SK-N-SH treated with all-trans-retinoic acid at 6 μM for 48 hours (cell line): ENCODE data around the gene RUVBL2.
A peak's percentile ranks its signal among the peaks of the same experiment; 100 is the strongest.
"Not testable (repeated sequence)": the region's sequence is repeated elsewhere in the genome, so short reads cannot be mapped to it uniquely, and the experiment has no call there.

Experiments used
- ATAC-seq: fragments of 200-7000 bp; cut with Tn5 transposase; 3 replicates; pipeline ENCODE4 v1.9.1; 2020; ENCODE audit warnings: mild to moderate bottlenecking, moderate library complexity
- ARNTL ChIP-seq: fragments of 450-650 bp; formaldehyde crosslinking; IDR thresholded peaks from 2 replicates; pipeline ENCODE4 v1.5.0; 2020; ENCODE audit warnings: low read depth, mild to moderate bottlenecking, moderate library complexity, borderline replicate concordance
- BACH2 ChIP-seq: fragments of 250-450 bp; sonication (Bioruptor Pico); IDR thresholded peaks from 2 replicates; pipeline ENCODE4 v1.9.0; 2021; ENCODE audit warnings: mild to moderate bottlenecking, borderline replicate concordance
- CREB5 ChIP-seq: fragments of 250-450 bp; sonication (Bioruptor Pico); IDR thresholded peaks from 2 replicates; pipeline ENCODE4 v1.5.1; 2020; ENCODE audit warnings: low read depth, mild to moderate bottlenecking, moderate library complexity
- CSDC2 ChIP-seq: fragments of 250-450 bp; sonication (Bioruptor Pico); IDR thresholded peaks from 2 replicates; pipeline ENCODE4 v1.5.0; 2020; ENCODE audit warnings: mild to moderate bottlenecking, moderate library complexity
- CSRNP3 ChIP-seq: fragments of 250-450 bp; sonication (Bioruptor Pico); IDR thresholded peaks from 2 replicates; pipeline ENCODE4 v1.5.1; 2021; ENCODE audit warnings: mild to moderate bottlenecking, moderate library complexity
- ESRRG ChIP-seq: fragments of 250-450 bp; sonication (Bioruptor Pico); IDR thresholded peaks from 2 replicates; pipeline ENCODE4 v1.6.1; 2021; ENCODE audit warnings: mild to moderate bottlenecking
- GLIS3 ChIP-seq: fragments of 250-450 bp; sonication (Bioruptor Pico); IDR thresholded peaks from 2 replicates; pipeline ENCODE4 v1.5.0; 2020; ENCODE audit warnings: mild to moderate bottlenecking, moderate library complexity
- ISL1 ChIP-seq: fragments of 250-450 bp; sonication (Bioruptor Pico); IDR thresholded peaks from 2 replicates; pipeline ENCODE4 v2.1.2; 2022; ENCODE audit warnings: mild to moderate bottlenecking, moderate library complexity
- OSR1 ChIP-seq: fragments of 250-450 bp; sonication (Bioruptor Pico); IDR thresholded peaks from 2 replicates; pipeline ENCODE4 v1.8.0; 2022; ENCODE audit warnings: moderate library complexity, mild to moderate bottlenecking, inconsistent platforms
- PATZ1 ChIP-seq: fragments of 250-450 bp; sonication (Bioruptor Pico); IDR thresholded peaks from 2 replicates; pipeline ENCODE4 v1.8.0; 2020; ENCODE audit warnings: mild to moderate bottlenecking, moderate library complexity, borderline replicate concordance
- PPARA ChIP-seq: fragments of 250-450 bp; sonication (Bioruptor Pico); IDR thresholded peaks from 2 replicates; pipeline ENCODE4 v1.5.0; 2020; ENCODE audit warnings: mild to moderate bottlenecking, borderline replicate concordance
- RARB ChIP-seq: fragments of 250-450 bp; sonication (Bioruptor Pico); IDR thresholded peaks from 2 replicates; pipeline ENCODE4 v1.8.0; 2021; ENCODE audit warnings: mild to moderate bottlenecking, moderate library complexity
- SNAI2 ChIP-seq: fragments of 250-450 bp; sonication (Bioruptor Pico); IDR thresholded peaks from 2 replicates; pipeline ENCODE4 v1.5.0; 2020; ENCODE audit warnings: mild to moderate bottlenecking, moderate library complexity
- TCF4 ChIP-seq: fragments of 250-450 bp; sonication (Bioruptor Pico); IDR thresholded peaks from 2 replicates; pipeline ENCODE4 v1.8.0; 2021; ENCODE audit warnings: mild to moderate bottlenecking, moderate library complexity, borderline replicate concordance
- TSHZ2 ChIP-seq: fragments of 250-450 bp; sonication (Bioruptor Pico); IDR thresholded peaks from 2 replicates; pipeline ENCODE4 v1.5.0; 2020; ENCODE audit warnings: mild to moderate bottlenecking, moderate library complexity
- ZFP3 ChIP-seq: fragments of 250-450 bp; sonication (Bioruptor Pico); IDR thresholded peaks from 2 replicates; pipeline ENCODE4 v1.5.0; 2020; ENCODE audit warnings: mild to moderate bottlenecking, moderate library complexity
- ZFP30 ChIP-seq: fragments of 450-650 bp; formaldehyde crosslinking; IDR thresholded peaks from 2 replicates; pipeline ENCODE4 v1.5.0; 2022; ENCODE audit warnings: mild to moderate bottlenecking, moderate library complexity
- ZNF565 ChIP-seq: fragments of 450-650 bp; formaldehyde crosslinking; conservative IDR thresholded peaks from 2 replicates; pipeline ENCODE4 v1.5.0; 2020; ENCODE audit warnings: low read depth, mild to moderate bottlenecking, moderate library complexity
- ZNF8 ChIP-seq: fragments of 450-650 bp; formaldehyde crosslinking; IDR thresholded peaks from 2 replicates; pipeline ENCODE4 v1.5.0; 2020; ENCODE audit warnings: mild to moderate bottlenecking, moderate library complexity

The RUVBL2 gene

GRCh38 chr19:49049834-49050233 lies 56.1 kb downstream of the RUVBL2 start:
- not testable (repeated sequence) for ATAC-seq
- peak; percentile 99 for TF ChIP-seq ZFP3 (CRISPR knock-in tag)
- TF ChIP-seq, all 23 proteins: peak for 1; not testable (repeated sequence) for 22

GRCh38 chr19:49050376-49051033 lies 56.8 kb downstream of the RUVBL2 start:
- peak; percentile 65 for ATAC-seq

GRCh38 chr19:49056101-49056901 lies 62.6 kb downstream of the RUVBL2 start:
- TF ChIP-seq CREB5 (CRISPR knock-in tag) (no peak), ZNF8 (no peak), GLIS3 (CRISPR knock-in tag) (no peak), OSR1 (CRISPR knock-in tag) (no peak), TCF4 (no peak), ISL1 (no peak), RARB (CRISPR knock-in tag) (no peak), PATZ1 (CRISPR knock-in tag) (no peak), SNAI2 (CRISPR knock-in tag) (no peak), CSRNP3 (CRISPR knock-in tag) (no peak), PPARA (no peak), CSDC2 (CRISPR knock-in tag) (no peak), ARNTL (CRISPR knock-in tag) (no peak), TSHZ2 (CRISPR knock-in tag) (no peak), ESRRG (CRISPR knock-in tag) (no peak), BACH2 (CRISPR knock-in tag) (no peak), ZFP30 (CRISPR knock-in tag) (no peak), ZNF565 (CRISPR knock-in tag) (no peak)
- ATAC-seq: peak; percentile 88

GRCh38 chr19:49056902-49057596 lies 63.4 kb downstream of the RUVBL2 start:
- peak; percentile 23 for ATAC-seq
